NCI-H2081 treated with DMSO at 0.1 percent for 48 hours (cell line): ENCODE measurements around the gene ISY1.
"Not testable (repeated sequence)": the region's sequence is repeated elsewhere in the genome, so short reads cannot be mapped to it uniquely, and the experiment has no call there.

Experiments used
- DNase-seq: peaks from one replicate; lab custom pipeline; 2025; lab: John Stamatoyannopoulos, UW

ISY1 gene

GRCh38 chr3:129166579-129167332 is 5.9 kb upstream of the ISY1 start:
- no peak for DNase-seq

GRCh38 chr3:129165594-129165993 is 4.7 kb upstream of the ISY1 start:
- DNase-seq = not testable (repeated sequence)

- DNase-seq = no peak
These were observed 3.6 kb upstream of the ISY1 start for GRCh38 chr3:129164500-129164899.

GRCh38 chr3:129162729-129163579 is 2.1 kb upstream of the ISY1 start:
- no peak for DNase-seq

- DNase-seq = no peak
These were observed 1.0 kb upstream of the ISY1 start for GRCh38 chr3:129161860-129162271.

- DNase-seq = no peak
These were observed 16.1 kb downstream of the ISY1 start for GRCh38 chr3:129144786-129145185.

GRCh38 chr3:129141011-129141410 is 19.9 kb downstream of the ISY1 start:
- not testable (repeated sequence) for DNase-seq

GRCh38 chr3:129139911-129140310 is 21.0 kb downstream of the ISY1 start:
- no peak for DNase-seq

GRCh38 chr3:129136275-129136674 is 24.6 kb downstream of the ISY1 start:
- not testable (repeated sequence) for DNase-seq

- DNase-seq = no peak
These were observed 28.6 kb downstream of the ISY1 start for GRCh38 chr3:129132097-129132866.

- no peak for DNase-seq
These were observed 29.3 kb downstream of the ISY1 start for GRCh38 chr3:129131465-129132088.

- DNase-seq = no peak
These were observed 30.5 kb downstream of the ISY1 start for GRCh38 chr3:129130291-129130813.

GRCh38 chr3:129128357-129129155 is 32.3 kb downstream of the ISY1 start:
- no peak for DNase-seq

- no peak for DNase-seq
These were observed 34.1 kb downstream of the ISY1 start for GRCh38 chr3:129126726-129127280.

- DNase-seq = no peak
These were observed 37.4 kb downstream of the ISY1 start for GRCh38 chr3:129123314-129124060.

GRCh38 chr3:129122412-129123011 is 38.4 kb downstream of the ISY1 start:
- DNase-seq = no peak

- DNase-seq = no peak
These were observed 39.0 kb downstream of the ISY1 start, which contains the start of gene RAB43 for GRCh38 chr3:129121792-129122411. RAB43 (minus strand) TSS chr3:129121804; CDS start chr3:129121489, 315 bp downstream.

GRCh38 chr3:129121016-129121791 is 39.7 kb downstream of the ISY1 start:
- DNase-seq = no peak
